Central memory CD8-positive, alpha-beta T cell (primary cell): ENCODE data around the gene GALNS.
"Not testable (repeated sequence)": the region's sequence is repeated elsewhere in the genome, so short reads cannot be mapped to it uniquely, and the experiment has no call there.

Source experiments
- ATAC-seq: fragments of 150-1000 bp; cut with Tn5 transposase; replicated peaks from 2 replicates; pipeline ENCODE4 v1.10.0; 2022; ENCODE audit warnings: mild to moderate bottlenecking, moderate FRiP score, moderate number of reproducible peaks; ENCODE audit not compliant: poor library complexity, severe bottlenecking; ENCODE audit errors: extremely low read depth
- DNase-seq, 2 donors: peaks; one replicate each; pipeline ENCODE4 v3.0.0; 2021; ENCODE audit warnings: low spot score in 2 of 2
- H3K27ac Mint-ChIP-seq: one replicate; pipeline ENCODE4 v1.8.0; 2022; ENCODE audit warnings: low read depth, mild to moderate bottlenecking, moderate library complexity, mixed read lengths
- H3K27me3 Mint-ChIP-seq: one replicate; pipeline ENCODE4 v1.8.0; 2022; ENCODE audit warnings: mixed read lengths
- H3K36me3 Mint-ChIP-seq: one replicate; pipeline ENCODE4 v1.8.0; 2022; ENCODE audit warnings: mild to moderate bottlenecking, moderate library complexity, mixed read lengths; ENCODE audit not compliant: insufficient read depth
- H3K4me1 Mint-ChIP-seq: one replicate; pipeline ENCODE4 v1.8.0; 2022; ENCODE audit warnings: mixed read lengths
- H3K4me3 Mint-ChIP-seq: one replicate; pipeline ENCODE4 v1.8.0; 2022; ENCODE audit warnings: mild to moderate bottlenecking, moderate library complexity, mixed read lengths
- H3K9me3 Mint-ChIP-seq: one replicate; pipeline ENCODE4 v1.8.0; 2022; ENCODE audit warnings: mixed read lengths

The GALNS gene

DNA sequence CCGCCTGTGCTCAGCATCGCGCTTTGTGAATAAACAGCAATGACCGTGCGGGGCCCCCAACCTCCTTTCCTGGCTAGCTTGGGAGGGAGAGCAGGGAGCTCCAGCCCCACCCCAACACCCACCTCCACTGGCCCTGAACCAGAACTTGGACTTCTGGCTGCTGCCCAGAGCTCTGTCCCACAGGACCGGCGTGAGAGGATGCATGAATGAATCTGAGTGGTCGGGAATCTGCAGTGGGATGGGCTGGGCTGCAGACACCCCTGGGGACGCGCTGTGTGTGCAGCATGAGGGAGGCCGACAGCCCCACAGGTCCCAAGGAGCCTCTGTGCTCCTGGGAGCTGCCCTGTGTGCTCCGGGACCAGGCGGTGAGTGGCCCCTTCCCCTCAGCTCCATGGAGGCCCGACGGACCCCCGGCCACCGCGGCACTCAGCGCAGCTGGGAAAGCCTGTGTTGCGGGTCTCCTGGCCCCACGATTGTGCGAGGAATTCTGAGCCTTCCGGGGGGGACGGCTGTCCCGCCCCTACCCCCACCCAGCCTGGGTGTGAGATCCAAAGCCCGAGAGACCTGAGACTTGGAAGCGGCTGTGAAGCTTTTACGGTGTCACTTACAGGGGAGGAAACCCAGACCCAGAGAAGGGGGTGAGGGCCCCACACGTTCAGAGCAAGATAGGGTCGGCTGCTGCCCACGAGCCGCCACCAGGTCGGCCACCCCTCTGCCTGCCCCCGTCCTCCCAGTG lies 77.2 kb downstream of the GALNS start:
- no peak for ATAC-seq
- H3K27ac Mint-ChIP-seq = peak overlapping the region; percentile 78
- no peaks in the 10 kb centered on the region for H3K27me3 Mint-ChIP-seq
- DNase-seq = no peak
- H3K4me1 Mint-ChIP-seq = peaks cover 53% of the 10 kb centered on the region
- H3K4me3 Mint-ChIP-seq = peak overlapping the region; percentile 71
- no peaks in the 10 kb centered on the region for H3K9me3 Mint-ChIP-seq
- peaks cover 12% of the 10 kb centered on the region for H3K36me3 Mint-ChIP-seq

DNA sequence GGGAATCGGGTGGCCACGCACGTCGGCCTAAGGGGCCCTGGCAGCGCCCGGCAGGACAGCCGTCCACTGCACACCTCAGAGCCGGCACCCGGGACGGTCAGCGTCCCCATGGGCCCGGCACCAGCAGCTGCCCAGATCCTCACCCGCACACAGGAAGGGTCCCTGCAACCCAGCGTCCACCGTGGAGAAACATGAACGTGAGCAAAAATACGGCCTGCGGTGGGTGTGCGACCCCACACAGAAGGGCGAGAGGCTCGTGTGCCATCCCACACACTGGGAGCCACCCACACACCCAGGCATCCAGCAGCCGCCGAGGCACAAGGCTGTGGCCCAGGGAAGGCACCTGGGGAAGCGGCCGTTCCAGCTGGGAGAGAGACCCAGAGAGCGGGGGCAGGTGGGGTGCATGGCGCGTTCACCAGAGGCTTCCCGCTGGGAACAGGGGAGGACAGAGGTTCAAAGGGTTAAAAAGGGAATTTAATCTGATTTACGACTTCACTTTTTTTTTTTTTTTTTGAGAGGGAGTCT lies 78.1 kb downstream of the GALNS start:
- DNase-seq (no peak), ATAC-seq (no peak)
- H3K9me3 Mint-ChIP-seq = no peaks in the 10 kb centered on the region
- H3K27ac Mint-ChIP-seq = peak overlapping the region; percentile 35
- H3K27me3 Mint-ChIP-seq = no peaks in the 10 kb centered on the region
- H3K4me3 Mint-ChIP-seq = peak overlapping the region; percentile 20
- peaks cover 50% of the 10 kb centered on the region for H3K4me1 Mint-ChIP-seq
- H3K36me3 Mint-ChIP-seq = peaks cover 12% of the 10 kb centered on the region

DNA sequence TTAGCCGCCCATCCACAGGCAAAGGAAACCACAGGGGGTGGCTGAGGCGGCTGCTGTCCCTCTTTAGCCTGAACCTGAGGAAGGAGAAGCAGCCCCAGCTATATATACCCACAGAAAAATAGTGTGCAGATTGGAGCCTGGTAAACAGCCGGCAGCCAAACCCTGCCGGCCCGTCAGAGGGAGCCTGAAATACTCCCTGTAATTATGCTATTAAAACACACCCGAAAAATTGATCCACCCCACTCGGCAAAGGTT lies 78.5 kb downstream of the GALNS start:
- DNase-seq = no peak
- Mint-ChIP-seq H3K27ac (peak overlapping the region; percentile 35), H3K36me3 (peaks cover 12% of the 10 kb centered on the region), H3K4me3 (peak overlapping the region; percentile 20), H3K4me1 (peaks cover 46% of the 10 kb centered on the region), H3K9me3 (no peaks in the 10 kb centered on the region), H3K27me3 (no peaks in the 10 kb centered on the region)
- no peak for ATAC-seq

DNA sequence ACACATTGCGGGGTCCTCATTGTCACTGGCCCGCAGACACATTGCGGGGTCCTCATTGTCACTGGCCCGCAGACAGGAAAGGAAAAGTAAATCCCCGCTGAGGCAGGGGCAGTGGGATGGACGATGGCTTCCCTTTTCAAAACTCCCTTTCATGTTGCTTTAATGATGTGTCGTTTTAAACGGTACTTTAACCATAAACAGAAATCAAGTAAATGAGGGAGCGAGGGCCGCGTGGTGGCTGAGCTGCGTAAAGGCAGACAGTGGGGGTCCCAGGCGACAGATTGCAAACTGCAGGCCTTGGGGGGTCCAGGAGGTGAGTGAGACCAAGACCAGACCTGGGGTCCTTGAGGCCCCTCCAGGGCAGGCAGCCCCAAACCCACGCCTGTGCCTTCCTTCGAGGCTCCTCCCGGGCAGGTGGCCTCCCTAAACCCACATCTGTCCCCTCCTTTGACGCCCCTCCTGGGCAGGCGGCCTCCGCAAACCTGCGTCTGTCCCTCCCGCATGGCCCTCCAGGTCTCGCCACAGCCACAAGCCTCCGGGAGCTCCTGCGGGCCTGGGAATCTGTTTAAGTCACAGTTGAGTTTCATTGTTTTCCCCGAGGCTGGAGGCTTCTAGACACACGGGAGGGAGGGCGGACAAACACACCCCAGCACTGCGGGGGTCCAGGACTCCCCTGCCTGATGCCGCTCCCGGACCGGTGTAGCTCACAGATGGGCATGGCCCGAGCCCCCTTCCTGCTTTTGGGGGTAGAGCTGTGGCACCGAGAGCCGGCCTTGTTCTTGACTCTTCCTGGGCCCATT lies 79.1 kb downstream of the GALNS start:
- H3K4me1 Mint-ChIP-seq = peaks cover 44% of the 10 kb centered on the region
- H3K4me3 Mint-ChIP-seq = no peak overlapping the region
- DNase-seq = no peak

DNA sequence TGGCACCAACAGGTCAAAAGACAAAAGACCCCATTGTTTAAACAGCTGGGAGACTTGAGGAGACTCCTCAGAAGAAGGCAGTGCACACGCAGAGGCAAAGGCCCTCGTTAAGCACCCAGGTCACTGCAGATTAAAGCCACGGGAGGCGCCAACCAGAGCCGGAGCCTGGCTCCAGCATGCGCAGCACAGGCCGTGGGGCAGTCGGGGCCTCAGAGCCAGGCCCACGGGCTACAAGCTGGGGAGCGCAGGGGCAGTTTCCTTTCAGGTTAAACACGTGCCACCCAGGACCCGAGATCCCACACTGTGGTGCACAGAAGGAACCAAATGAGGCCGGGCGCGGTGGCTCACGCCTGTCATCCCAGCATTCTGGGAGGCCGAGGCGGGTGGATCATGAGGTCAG lies 80.9 kb downstream of the GALNS start:
- no peak overlapping the region for H3K4me3 Mint-ChIP-seq

More for the DNA sequence above, 79.1 kb downstream of the GALNS start:
- ATAC-seq = no peak
- peaks cover 10% of the 10 kb centered on the region for H3K36me3 Mint-ChIP-seq
- H3K27ac Mint-ChIP-seq = peak overlapping the region; percentile 35
- no peaks in the 10 kb centered on the region for H3K27me3 Mint-ChIP-seq
- H3K9me3 Mint-ChIP-seq = no peaks in the 10 kb centered on the region

DNA sequence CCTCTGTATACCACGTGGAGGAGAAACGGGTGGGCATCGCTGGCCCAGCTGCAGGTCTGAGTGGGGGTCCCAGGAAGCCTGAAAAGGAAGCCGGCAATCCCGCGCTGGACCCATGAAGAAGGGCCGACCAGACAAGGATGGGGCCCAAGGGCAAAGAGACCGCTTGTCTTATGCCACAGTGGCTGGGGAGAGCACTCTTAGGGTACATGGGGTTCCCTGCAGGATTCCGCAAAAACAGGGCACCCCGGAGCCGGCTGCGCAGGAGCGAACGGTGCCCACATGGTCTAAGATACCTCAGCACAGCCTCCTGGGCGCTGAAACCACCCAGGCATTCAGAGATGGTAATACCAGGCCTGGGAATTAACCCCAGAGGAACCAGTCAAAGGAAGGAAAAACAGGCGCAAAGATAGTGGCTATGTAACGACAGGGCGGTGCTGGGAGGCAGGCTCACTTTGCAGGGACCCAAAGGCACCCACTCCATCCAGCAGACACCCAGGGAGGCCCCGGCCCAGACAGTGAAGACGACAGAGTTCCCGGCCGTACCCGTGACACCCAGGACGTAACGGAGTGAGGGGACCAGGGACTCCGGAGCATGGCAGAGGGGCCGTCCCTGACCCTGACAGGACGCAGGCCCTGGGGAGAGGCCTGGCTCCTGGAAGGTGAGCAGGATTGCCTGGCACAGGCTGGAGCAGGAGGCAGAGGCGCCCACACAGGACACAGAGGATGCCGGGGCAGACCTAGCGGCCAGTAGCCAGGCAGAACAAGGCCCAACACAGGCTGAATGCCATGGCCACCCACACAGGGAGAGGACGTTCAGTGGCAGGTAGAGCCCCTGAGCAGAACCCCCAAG lies 82.0 kb downstream of the GALNS start:
- no peak for ATAC-seq
- Mint-ChIP-seq H3K36me3 (peaks cover 1% of the 10 kb centered on the region), H3K27me3 (no peaks in the 10 kb centered on the region), H3K4me3 (no peak overlapping the region), H3K27ac (peak overlapping the region; percentile 79), H3K4me1 (peaks cover 22% of the 10 kb centered on the region), H3K9me3 (no peaks in the 10 kb centered on the region)
- no peak for DNase-seq

More for the DNA sequence above, 80.9 kb downstream of the GALNS start:
- peaks cover 4% of the 10 kb centered on the region for H3K36me3 Mint-ChIP-seq
- H3K9me3 Mint-ChIP-seq = no peaks in the 10 kb centered on the region
- peaks cover 32% of the 10 kb centered on the region for H3K4me1 Mint-ChIP-seq
- H3K27ac Mint-ChIP-seq = peak overlapping the region; percentile 57
- no peaks in the 10 kb centered on the region for H3K27me3 Mint-ChIP-seq
- no peak for DNase-seq
- no peak for ATAC-seq

DNA sequence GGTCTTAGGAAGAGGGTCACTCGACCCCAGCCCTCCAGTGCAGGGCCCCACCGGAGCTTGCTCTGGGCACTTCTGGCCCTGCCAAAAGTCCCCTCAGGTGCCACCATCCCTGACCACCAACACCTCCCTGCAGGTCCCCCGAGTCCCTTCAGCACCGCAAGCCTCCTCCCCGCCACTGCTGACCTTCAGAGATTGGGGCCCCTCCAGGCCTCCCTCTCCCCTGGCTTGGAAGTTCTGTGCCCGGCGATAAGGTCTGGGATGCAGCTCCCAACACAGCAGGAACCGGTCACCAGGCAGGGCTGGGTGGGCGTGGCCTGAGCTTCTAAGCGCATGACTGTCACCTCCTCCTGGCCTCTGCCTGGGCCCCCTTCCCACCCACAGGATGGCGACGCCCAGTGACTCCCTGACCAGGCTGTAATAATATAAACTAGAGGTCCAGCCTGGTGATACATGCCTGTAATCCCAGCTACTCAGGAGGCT lies 82.9 kb downstream of the GALNS start:
- DNase-seq (no peak), ATAC-seq (no peak)
- H3K36me3 Mint-ChIP-seq = peaks cover 3% of the 10 kb centered on the region
- H3K4me1 Mint-ChIP-seq = peaks cover 25% of the 10 kb centered on the region
- no peaks in the 10 kb centered on the region for H3K27me3 Mint-ChIP-seq
- H3K4me3 Mint-ChIP-seq = no peak overlapping the region
- no peaks in the 10 kb centered on the region for H3K9me3 Mint-ChIP-seq
- H3K27ac Mint-ChIP-seq = peak overlapping the region; percentile 79

DNA sequence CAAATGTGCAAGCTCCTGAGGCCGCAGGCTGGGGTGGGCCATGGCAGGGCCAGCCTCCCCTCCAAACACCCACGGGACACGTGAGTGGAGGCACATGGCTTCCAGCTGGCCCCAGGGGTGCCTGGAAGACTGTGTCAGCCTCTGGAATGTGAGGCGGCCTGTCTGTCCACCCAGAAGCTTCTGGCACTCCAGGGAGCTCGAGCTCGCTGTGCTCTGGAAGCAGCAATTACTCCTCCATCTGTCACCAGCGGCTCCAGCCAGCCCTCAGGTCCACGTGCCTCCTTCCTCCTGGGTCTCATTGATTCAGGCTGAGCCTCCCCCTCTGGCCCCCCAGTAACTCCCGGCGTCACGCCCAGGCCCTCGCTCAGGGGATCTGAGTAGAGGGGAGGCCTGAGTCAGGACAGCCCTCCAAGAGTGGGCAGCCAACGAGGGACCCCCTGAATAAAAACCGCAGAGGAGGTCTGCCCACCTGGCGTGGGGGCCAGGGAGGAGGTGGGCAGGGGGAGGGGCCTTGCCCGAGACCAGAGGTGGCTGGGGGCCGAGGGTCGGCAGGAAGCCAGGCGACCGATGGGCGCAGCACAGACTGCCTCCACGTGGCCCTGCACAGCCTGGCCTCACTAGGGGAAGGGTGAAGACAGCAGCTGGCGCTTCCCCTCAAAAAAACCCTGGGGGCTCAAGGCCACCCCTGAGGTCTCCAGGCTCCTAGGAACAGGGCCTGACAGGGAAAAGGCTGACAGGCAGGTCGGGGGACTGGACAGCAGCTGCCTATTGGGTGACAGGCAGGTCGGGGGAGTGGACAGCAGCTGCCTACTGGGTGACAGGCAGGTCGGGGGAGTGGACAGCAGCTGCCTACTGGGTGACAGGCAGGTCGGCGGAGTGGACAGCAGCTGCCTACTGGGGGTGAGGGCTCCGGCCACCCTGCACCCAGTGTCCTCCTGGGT lies 83.6 kb downstream of the GALNS start:
- ATAC-seq (no peak), DNase-seq (no peak)
- no peaks in the 10 kb centered on the region for H3K9me3 Mint-ChIP-seq
- H3K4me3 Mint-ChIP-seq = no peak overlapping the region
- peaks cover 20% of the 10 kb centered on the region for H3K4me1 Mint-ChIP-seq
- H3K36me3 Mint-ChIP-seq = peaks cover 3% of the 10 kb centered on the region
- H3K27ac Mint-ChIP-seq = peak overlapping the region; percentile 79
- H3K27me3 Mint-ChIP-seq = no peaks in the 10 kb centered on the region

DNA sequence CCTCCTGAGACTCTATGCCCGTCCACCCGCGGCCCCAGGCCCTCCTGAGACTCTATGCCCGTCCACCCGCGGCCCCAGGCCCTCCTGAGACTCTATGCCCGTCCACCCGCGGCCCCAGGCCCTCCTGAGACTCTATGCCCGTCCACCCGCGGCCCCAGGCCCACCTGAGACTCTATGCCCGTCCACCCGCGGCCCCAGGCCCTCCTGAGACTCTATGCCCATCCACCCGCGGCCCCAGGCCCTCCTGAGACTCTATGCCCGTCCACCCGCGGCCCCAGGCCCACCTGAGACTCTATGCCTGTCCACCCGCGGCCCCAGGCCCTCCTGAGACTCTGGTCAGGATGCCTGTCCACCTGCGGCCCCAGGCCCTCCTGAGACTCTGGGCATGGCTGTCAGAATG lies 85.0 kb downstream of the GALNS start:
- not testable (repeated sequence) for H3K4me3 Mint-ChIP-seq, ATAC-seq, H3K27me3 Mint-ChIP-seq, H3K9me3 Mint-ChIP-seq, H3K36me3 Mint-ChIP-seq, DNase-seq
- H3K4me1 Mint-ChIP-seq = peaks cover 28% of the 10 kb centered on the region
- peak overlapping the region; percentile 79 for H3K27ac Mint-ChIP-seq

DNA sequence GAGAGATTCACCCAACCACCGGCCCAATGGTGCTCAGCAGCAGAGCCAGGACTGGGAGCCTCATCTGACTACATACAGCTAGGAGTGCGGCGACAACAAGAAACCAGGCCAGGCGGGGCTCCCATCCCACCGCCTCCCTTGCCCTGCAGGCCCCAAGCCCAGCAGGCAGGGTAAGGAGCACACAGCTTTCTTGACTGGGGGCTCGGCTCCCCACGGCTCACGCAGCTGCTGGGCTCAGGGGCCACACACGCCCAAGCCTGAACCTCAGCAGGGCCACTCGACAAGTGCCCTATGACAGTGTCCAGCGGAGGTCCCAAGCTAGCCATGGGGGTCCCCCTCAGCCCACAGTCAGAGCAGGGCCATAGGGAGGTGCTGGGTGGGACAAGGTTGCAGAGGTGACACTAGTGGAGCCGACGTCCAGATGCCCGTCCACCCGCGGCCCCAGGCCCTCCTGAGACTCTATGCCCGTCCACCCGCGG lies 85.4 kb downstream of the GALNS start:
- Mint-ChIP-seq H3K9me3 (no peaks in the 10 kb centered on the region), H3K4me1 (peaks cover 28% of the 10 kb centered on the region), H3K36me3 (peaks cover 3% of the 10 kb centered on the region), H3K27me3 (no peaks in the 10 kb centered on the region), H3K27ac (no peak overlapping the region), H3K4me3 (no peak overlapping the region)
- DNase-seq (no peak), ATAC-seq (no peak)

DNA sequence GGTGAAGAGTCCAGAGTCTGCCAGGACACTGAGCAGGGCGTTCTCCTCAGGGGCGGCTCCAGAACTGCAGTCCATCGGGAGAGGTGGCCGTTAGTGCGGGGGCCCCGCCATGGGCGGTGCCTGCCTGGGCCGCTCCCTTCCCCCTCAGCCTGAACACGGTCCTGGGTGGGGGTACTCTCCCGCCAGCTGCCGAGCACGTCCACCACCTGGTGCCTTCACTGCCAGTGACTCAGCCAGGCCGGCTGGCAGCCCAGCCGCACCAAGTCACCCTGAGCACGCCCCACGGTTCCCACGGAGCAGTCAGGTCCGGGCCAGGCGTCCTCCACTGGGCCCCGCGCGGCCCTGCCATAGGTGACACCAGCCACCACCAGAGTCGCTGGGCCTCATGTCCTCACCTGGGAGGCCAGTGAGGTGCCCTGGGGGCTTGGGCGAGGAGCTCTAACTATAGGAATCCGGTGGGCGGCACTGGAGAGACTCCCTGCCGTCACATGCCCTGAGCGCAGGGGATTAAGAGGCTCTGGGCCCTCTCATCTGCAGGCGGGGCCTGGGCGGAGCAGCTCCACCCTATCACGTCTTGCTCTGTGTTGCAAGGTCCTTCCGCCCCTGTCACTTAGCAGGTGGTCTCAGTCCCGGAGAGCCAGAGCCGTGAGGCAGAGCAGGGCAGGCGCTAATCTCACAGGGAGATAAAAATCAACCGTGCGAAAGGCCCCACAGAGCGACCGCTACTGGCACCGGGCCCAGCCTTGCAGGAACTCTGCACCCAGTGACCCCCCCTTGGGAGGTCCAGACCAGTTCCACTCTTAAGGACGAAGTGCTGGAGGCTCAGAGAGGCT lies 86.1 kb downstream of the GALNS start:
- H3K4me1 Mint-ChIP-seq = peaks cover 33% of the 10 kb centered on the region

More for the DNA sequence above, 86.1 kb downstream of the GALNS start:
- peaks cover 8% of the 10 kb centered on the region for H3K36me3 Mint-ChIP-seq
- no peaks in the 10 kb centered on the region for H3K27me3 Mint-ChIP-seq
- DNase-seq (no peak), ATAC-seq (peak; percentile 56)
- H3K4me3 Mint-ChIP-seq = no peak overlapping the region
- H3K27ac Mint-ChIP-seq = no peak overlapping the region
- H3K9me3 Mint-ChIP-seq = no peaks in the 10 kb centered on the region
